Measurements from ENCODE around the gene SLC25A19.
A peak's percentile ranks its signal among the peaks of the same experiment; 100 is the strongest.

Gene SLC25A19

GRCh38 chr17:75318211-75318610, 29.0 kb upstream of the SLC25A19 start:
- TF ChIP-seq CTCF (IDR thresholded peaks at IDR 0.05; ENCODE audit: low read depth, low read length) (no peak), EZH2phosphoT487 (IDR thresholded peaks at IDR 0.05; ENCODE audit: low read depth) (no peak)
- Histone ChIP-seq H3K27ac (ENCODE audit: low read length) (0 out of 2 replicates have a peak overlapping the region, but pooled peaks have one; percentile 20), H3K4me1 (ENCODE audit: low read length) (peaks cover 61% of the 10 kb centered on the region), H3K79me2 (ENCODE audit: low read length) (peaks cover 34% of the 10 kb centered on the region), H3K36me3 (replicated peaks; ENCODE audit: low read depth, low read length) (peaks cover 51% of the 10 kb centered on the region), H3K9me3 (ENCODE audit: insufficient read depth, low read length) (no peaks in the 10 kb centered on the region), H3K4me3 (ENCODE audit: low read length) (no peak overlapping the region), H3K27me3 (ENCODE audit: low read depth, low read length) (no peaks in the 10 kb centered on the region), H4K20me1 (ENCODE audit: insufficient read depth, low read length) (0 out of 2 replicates have a peak, but pooled peaks cover under 1% of the 10 kb centered on the region), H2AFZ (ENCODE audit: low read depth, low read length) (no peak overlapping the region), H3K9ac (ENCODE audit: low read length) (no peak overlapping the region), H3K4me2 (ENCODE audit: low read length) (no peak overlapping the region)

DNA sequence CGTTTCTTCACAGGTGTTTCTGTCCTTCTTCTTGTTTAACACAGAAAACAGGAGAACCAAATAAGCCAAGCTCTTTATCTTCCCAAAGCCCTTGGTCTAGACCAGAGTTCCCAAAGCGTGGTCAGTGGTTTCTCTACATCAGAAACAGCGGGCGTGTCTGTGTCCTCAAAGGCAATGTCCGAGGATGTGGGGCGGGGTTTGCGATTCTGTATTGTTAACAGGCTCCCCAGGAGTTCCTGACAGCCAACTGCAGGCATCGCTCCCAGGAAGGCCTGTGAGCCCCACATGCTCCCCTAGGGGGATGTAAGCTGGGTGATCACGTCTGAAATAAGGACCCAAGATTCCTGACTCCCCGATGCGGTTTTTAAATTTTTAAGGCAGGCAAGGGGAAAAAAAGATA, 28.4 kb upstream of the SLC25A19 start:
- peaks cover 51% of the 10 kb centered on the region for H3K36me3 ChIP-seq (replicated peaks; ENCODE audit: low read depth, low read length)
- no peak overlapping the region for H2AFZ ChIP-seq (ENCODE audit: low read depth, low read length)
- no peak overlapping the region for H3K4me3 ChIP-seq (ENCODE audit: low read length)
- no peak overlapping the region for H3K9ac ChIP-seq (ENCODE audit: low read length)
- no peaks in the 10 kb centered on the region for H3K27me3 ChIP-seq (ENCODE audit: low read depth, low read length)
- H3K27ac ChIP-seq (ENCODE audit: low read length): peak overlapping the region; percentile 20; the same call in 1 of the 2 replicates
- no peaks in the 10 kb centered on the region for H3K9me3 ChIP-seq (ENCODE audit: insufficient read depth, low read length)
- H3K79me2 ChIP-seq (ENCODE audit: low read length): peaks cover 33% of the 10 kb centered on the region
- no peak overlapping the region for H3K4me2 ChIP-seq (ENCODE audit: low read length)
- peaks cover 65% of the 10 kb centered on the region for H3K4me1 ChIP-seq (ENCODE audit: low read length)
- no peak for TF ChIP-seq CTCF (IDR thresholded peaks at IDR 0.05; ENCODE audit: low read depth, low read length)
- TF ChIP-seq EZH2phosphoT487 (IDR thresholded peaks at IDR 0.05; ENCODE audit: low read depth): no peak
- H4K20me1 ChIP-seq (ENCODE audit: insufficient read depth, low read length): no peaks in the 10 kb centered on the region

DNA sequence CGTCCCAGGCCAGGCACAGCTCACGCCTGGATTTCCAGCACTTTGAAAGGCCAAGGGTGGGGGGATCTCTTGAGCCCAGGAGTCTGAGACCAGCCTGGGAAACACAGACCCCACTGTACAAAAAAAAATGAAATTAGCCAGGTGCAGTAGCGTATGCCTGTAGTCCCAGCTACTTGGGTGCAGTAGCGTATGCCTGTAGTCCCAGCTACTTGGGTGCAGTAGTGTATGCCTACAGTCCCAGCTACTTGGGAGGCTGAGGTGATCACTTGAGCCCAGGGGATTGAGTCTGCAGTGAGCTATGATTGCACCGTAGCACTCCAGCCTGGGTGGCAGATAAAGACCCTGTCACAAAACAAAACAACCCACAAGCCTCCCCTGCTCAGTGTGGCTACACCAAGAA, 27.0 kb upstream of the SLC25A19 start:
- H3K27ac ChIP-seq (ENCODE audit: low read length): peak overlapping the region; percentile 35; the same call in 1 of the 2 replicates
- TF ChIP-seq CTCF (IDR thresholded peaks at IDR 0.05; ENCODE audit: low read depth, low read length): no peak
- no peak for TF ChIP-seq EZH2phosphoT487 (IDR thresholded peaks at IDR 0.05; ENCODE audit: low read depth)
- H3K4me1 ChIP-seq (ENCODE audit: low read length): peaks cover 74% of the 10 kb centered on the region

DNA sequence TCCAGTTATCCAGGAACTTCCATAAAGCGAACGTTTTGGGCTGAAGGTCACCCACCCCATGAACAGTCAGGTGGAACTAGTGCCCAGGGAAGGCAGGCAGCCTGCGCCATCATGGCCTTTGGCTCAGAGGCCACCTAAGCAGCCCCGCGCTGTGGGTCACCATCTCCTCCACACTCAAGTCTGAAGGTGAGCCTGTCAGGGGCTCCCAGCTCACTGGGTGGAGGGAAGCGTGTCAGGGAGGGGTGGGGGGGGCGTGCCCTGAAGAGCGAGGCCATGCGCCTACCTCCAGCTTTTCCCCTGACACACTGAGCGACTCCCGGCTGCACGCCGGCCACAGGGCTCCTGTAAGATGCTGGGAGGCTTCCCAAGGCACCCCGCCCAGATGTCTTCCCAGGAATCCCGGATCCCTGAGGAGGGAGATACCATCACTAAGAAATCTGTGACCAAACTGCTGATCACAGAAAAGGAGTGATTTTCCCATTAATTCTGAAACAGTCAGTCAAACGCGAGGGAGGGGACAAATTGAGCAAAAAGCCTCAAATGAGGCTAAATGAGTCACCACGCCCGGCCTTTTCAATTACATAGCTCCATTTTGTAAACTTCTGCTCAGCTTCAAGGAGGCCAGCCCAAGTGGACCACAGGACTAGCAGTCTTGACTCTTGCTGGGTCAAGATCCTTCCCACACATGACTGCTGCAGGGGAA, 26.5 kb upstream of the SLC25A19 start:
- Histone ChIP-seq H3K4me3 (ENCODE audit: low read length) (no peak overlapping the region), H3K79me2 (ENCODE audit: low read length) (peaks cover 22% of the 10 kb centered on the region), H3K9ac (ENCODE audit: low read length) (no peak overlapping the region), H4K20me1 (ENCODE audit: insufficient read depth, low read length) (no peaks in the 10 kb centered on the region), H3K9me3 (ENCODE audit: insufficient read depth, low read length) (no peaks in the 10 kb centered on the region), H3K36me3 (replicated peaks; ENCODE audit: low read depth, low read length) (peaks cover 37% of the 10 kb centered on the region), H3K4me2 (ENCODE audit: low read length) (peak overlapping the region; percentile 8; the same call in 1 of the 2 replicates), H3K4me1 (ENCODE audit: low read length) (peaks cover 71% of the 10 kb centered on the region), H3K27me3 (ENCODE audit: low read depth, low read length) (no peaks in the 10 kb centered on the region), H3K27ac (ENCODE audit: low read length) (peak overlapping the region; percentile 35; the same call in 1 of the 2 replicates), H2AFZ (ENCODE audit: low read depth, low read length) (no peak overlapping the region)
- no peak for TF ChIP-seq EZH2phosphoT487 (IDR thresholded peaks at IDR 0.05; ENCODE audit: low read depth)
- TF ChIP-seq CTCF (IDR thresholded peaks at IDR 0.05; ENCODE audit: low read depth, low read length): no peak

More for the DNA sequence above, 27.0 kb upstream of the SLC25A19 start:
- Histone ChIP-seq H3K79me2 (ENCODE audit: low read length) (peaks cover 23% of the 10 kb centered on the region), H3K9me3 (ENCODE audit: insufficient read depth, low read length) (no peaks in the 10 kb centered on the region), H3K4me3 (ENCODE audit: low read length) (no peak overlapping the region), H3K27me3 (ENCODE audit: low read depth, low read length) (no peaks in the 10 kb centered on the region), H2AFZ (ENCODE audit: low read depth, low read length) (no peak overlapping the region), H3K36me3 (replicated peaks; ENCODE audit: low read depth, low read length) (peaks cover 40% of the 10 kb centered on the region), H4K20me1 (ENCODE audit: insufficient read depth, low read length) (no peaks in the 10 kb centered on the region), H3K4me2 (ENCODE audit: low read length) (peak overlapping the region; percentile 8; the same call in 1 of the 2 replicates), H3K9ac (ENCODE audit: low read length) (no peak overlapping the region)

Measured in OCI-LY3 (cell line).